ENCODE data around the gene HKDC1.

GRCh38 chr10:69312528-69312927 lies 92.4 kb downstream of the HKDC1 start:
- TF ChIP-seq, protein P1, sequence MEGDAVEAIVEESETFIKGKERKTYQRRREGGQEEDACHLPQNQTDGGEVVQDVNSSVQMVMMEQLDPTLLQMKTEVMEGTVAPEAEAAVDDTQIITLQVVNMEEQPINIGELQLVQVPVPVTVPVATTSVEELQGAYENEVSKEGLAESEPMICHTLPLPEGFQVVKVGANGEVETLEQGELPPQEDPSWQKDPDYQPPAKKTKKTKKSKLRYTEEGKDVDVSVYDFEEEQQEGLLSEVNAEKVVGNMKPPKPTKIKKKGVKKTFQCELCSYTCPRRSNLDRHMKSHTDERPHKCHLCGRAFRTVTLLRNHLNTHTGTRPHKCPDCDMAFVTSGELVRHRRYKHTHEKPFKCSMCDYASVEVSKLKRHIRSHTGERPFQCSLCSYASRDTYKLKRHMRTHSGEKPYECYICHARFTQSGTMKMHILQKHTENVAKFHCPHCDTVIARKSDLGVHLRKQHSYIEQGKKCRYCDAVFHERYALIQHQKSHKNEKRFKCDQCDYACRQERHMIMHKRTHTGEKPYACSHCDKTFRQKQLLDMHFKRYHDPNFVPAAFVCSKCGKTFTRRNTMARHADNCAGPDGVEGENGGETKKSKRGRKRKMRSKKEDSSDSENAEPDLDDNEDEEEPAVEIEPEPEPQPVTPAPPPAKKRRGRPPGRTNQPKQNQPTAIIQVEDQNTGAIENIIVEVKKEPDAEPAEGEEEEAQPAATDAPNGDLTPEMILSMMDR (IDR thresholded peaks at IDR 0.05): no peak
- no peak for TF ChIP-seq ZFX (IDR thresholded peaks at IDR 0.05; ENCODE audit: borderline replicate concordance)
